Mammary epithelial cell (primary cell): Measurements from ENCODE around the gene HOXB13.

Experiments
- CTCF ChIP-seq, 2 donors: IDR thresholded peaks in 1 of 2; conservative IDR thresholded peaks in 1 of 2; 2 replicates each; pipeline ENCODE4 v1.5.1; 2011 to 2012; ENCODE audit warnings: inconsistent platforms in 2 of 2, low read length in 2 of 2, mild to moderate bottlenecking in 2 of 2, control low read depth in 1 of 2, low read depth in 1 of 2; ENCODE audit not compliant: insufficient read depth in 1 of 2; ENCODE audit errors: extremely low read depth in 1 of 2
- EZH2 ChIP-seq: IDR thresholded peaks from 2 replicates; pipeline ENCODE4 v1.6.1; 2012; ENCODE audit warnings: low read length, inconsistent platforms, borderline replicate concordance

- no peak for TF ChIP-seq CTCF (conservative IDR thresholded peaks at IDR 0.05 in 1 of 2, IDR thresholded peaks at IDR 0.05 in 1 of 2; ENCODE audit: extremely low read depth in 1 of 2, insufficient read depth in 1 of 2, low read depth in 1 of 2, low read length in 2 of 2)
- no peak for TF ChIP-seq EZH2
These were observed 2.8 kb upstream of the HOXB13 start for GRCh38 chr17:48731355-48731754.
